Aorta (tissue), 5 donors: ENCODE data around the gene DRG2. TPM values are rescaled to one million over a fixed set of nuclear protein-coding genes. Genes with fewer than 3 reads are reported as not detected.

Experiments used
- ATAC-seq: fragments of 200-7000 bp; cut with Tn5 transposase; one replicate; pipeline ENCODE4 v1.9.1; 2022; ENCODE audit warnings: moderate library complexity; ENCODE audit not compliant: low FRiP score
- DNase-seq, 2 donors: peaks; one replicate each; pipeline ENCODE4 v3.0.0-alpha.2; 2020
- H3K27ac ChIP-seq, 2 donors: one replicate each; pipeline ENCODE4 v1.5.1; 2013; ENCODE audit warnings: low read length in 2 of 2, mild to moderate bottlenecking in 2 of 2, moderate library complexity in 2 of 2, control low read depth in 1 of 2, inconsistent platforms in 1 of 2, low read depth in 1 of 2
- H3K27me3 ChIP-seq, 2 donors: one replicate each; pipeline ENCODE4 v1.6.1; 2013; ENCODE audit warnings: control low read depth in 1 of 2, low read length in 1 of 2, mild to moderate bottlenecking in 1 of 2, moderate library complexity in 1 of 2; ENCODE audit not compliant: insufficient read depth in 2 of 2, control insufficient read depth in 1 of 2
- H3K36me3 ChIP-seq, 2 donors: one replicate each; pipeline ENCODE4 v1.6.1; 2013; ENCODE audit warnings: control low read depth in 1 of 2, low read length in 1 of 2, mild to moderate bottlenecking in 1 of 2; ENCODE audit not compliant: insufficient read depth in 2 of 2, control insufficient read depth in 1 of 2
- H3K4me1 ChIP-seq, 2 donors: one replicate each; pipeline ENCODE4 v1.6.1; 2013; ENCODE audit warnings: low read length in 2 of 2, control low read depth in 1 of 2, mild to moderate bottlenecking in 1 of 2, moderate library complexity in 1 of 2; ENCODE audit not compliant: insufficient read depth in 2 of 2, control insufficient read depth in 1 of 2
- H3K4me3 ChIP-seq, 2 donors: one replicate each; pipeline ENCODE4 v1.5.1; 2013; ENCODE audit warnings: low read length in 2 of 2, control low read depth in 1 of 2, mild to moderate bottlenecking in 1 of 2
- H3K9me3 ChIP-seq: one replicate; pipeline ENCODE4 v1.6.1; 2013; ENCODE audit warnings: mild to moderate bottlenecking, low read length; ENCODE audit not compliant: control insufficient read depth
- WGBS, 2 donors: extraction: QIAGEN DNeasy Blood & Tissue Kit; methylation state at CpG; one replicate each; pipeline ENCODE4 v1.1.7; 2013; 5-methylcytosine and 5-hydroxymethylcytosine counted together
- intact Hi-C, 2 donors: fragments of 100-400 bp; cut with DNase I; formaldehyde crosslinking; loops; one replicate each; pipeline versions ENCODE4 v1.14.2 to v1.15.0; 2022
- polyA plus RNA-seq, 2 donors: library from polyadenylated mRNA; stranded (reverse); fragments of 200-250 nt; gene quantifications; one replicate each; pipeline ENCODE4 v1.2.3, GENCODE V29; 2013
- total RNA-seq, 2 donors: library from RNA; stranded (reverse); fragmentation: NEBNext Ultra II Directional; extraction: Animal tissue kit (Norgen Biotek cat#: 25700); gene quantifications; one replicate each; pipeline ENCODE4 v1.2.1, GENCODE V29; 2021
- donor health status: healthy with polysubstance abuse.
- donor health status: Bipolar disorder and iron deficiency.
- donor health status: DM: no; HTN: no; CAD: no.
- donor health status: DM: no; HTN: no; CAD: no.
- donor health status: DM: yes; HTN: yes; CAD: no.

DRG2 gene
- total and polyA plus RNA-seq, 4 donors = 16.0 to 52.3 (median 31.2) TPM

- WGBS, 2 donors = 74 to 77% methylated on average over 15 of the region's 15 CpGs
- Histone ChIP-seq H3K4me1 (no peaks in the 10 kb centered on the region), H3K4me3 (no peak overlapping the region), H3K27me3 (no peaks in the 10 kb centered on the region), H3K9me3 (no peaks in the 10 kb centered on the region), H3K27ac (no peak overlapping the region), H3K36me3 (peaks cover 0 to 3% of the 10 kb centered on the region in 2 donors)
- peak in 1 of 2 donors; percentile 62 for DNase-seq
- intact Hi-C loops = no loop called here
- ATAC-seq = no peak
Observed at GRCh38 chr17:18093616-18094408, 6.1 kb downstream of the DRG2 start.

- no peak overlapping the region for H3K27ac ChIP-seq
- intact Hi-C loops = no loop called here
- peaks cover 0 to 4% of the 10 kb centered on the region in 2 donors for H3K36me3 ChIP-seq
- WGBS, 2 donors = 93 to 96% methylated on average over 10 of the region's 10 CpGs
- ATAC-seq (no peak), DNase-seq (no peak)
- no peaks in the 10 kb centered on the region for H3K9me3 ChIP-seq
- H3K4me3 ChIP-seq = no peak overlapping the region
- H3K4me1 ChIP-seq = no peaks in the 10 kb centered on the region
- no peaks in the 10 kb centered on the region for H3K27me3 ChIP-seq
Observed at GRCh38 chr17:18094409-18094807, 6.7 kb downstream of the DRG2 start.

- Histone ChIP-seq H3K4me1 (no peaks in the 10 kb centered on the region), H3K9me3 (no peaks in the 10 kb centered on the region), H3K27me3 (no peaks in the 10 kb centered on the region), H3K4me3 (no peak overlapping the region), H3K36me3 (peaks cover 0 to 9% of the 10 kb centered on the region in 2 donors), H3K27ac (no peak overlapping the region)
- ATAC-seq (no peak), DNase-seq (no peak)
- WGBS, 2 donors = 89% methylated on average over 14 of the region's 14 CpGs
- intact Hi-C loops = loop anchor here in 1 of 2 donors (5.0 kb wide), 1 partner anchor 312 kb away; no protein-coding TSS in a partner anchor
Observed at GRCh38 chr17:18099516-18099915, 11.8 kb downstream of the DRG2 start.

GRCh38 chr17:18100616-18101015 is 12.9 kb downstream of the DRG2 start:
- intact Hi-C loops = no loop called here
- no peak for ATAC-seq
- DNase-seq = no peak
- 77 to 78% methylated on average over 10 of the region's 10 CpGs for WGBS, 2 donors
- Histone ChIP-seq H3K27me3 (no peaks in the 10 kb centered on the region), H3K9me3 (no peaks in the 10 kb centered on the region), H3K27ac (no peak overlapping the region), H3K4me3 (no peak overlapping the region), H3K36me3 (peaks cover 0 to 9% of the 10 kb centered on the region in 2 donors), H3K4me1 (no peaks in the 10 kb centered on the region)

GRCh38 chr17:18101828-18102227 is 14.1 kb downstream of the DRG2 start:
- no peak overlapping the region for H3K4me3 ChIP-seq
- no peaks in the 10 kb centered on the region for H3K9me3 ChIP-seq
- ATAC-seq = no peak
- no peak overlapping the region for H3K27ac ChIP-seq
- 83 to 86% methylated on average over 9 of the region's 9 CpGs for WGBS, 2 donors
- intact Hi-C loops = no loop called here
- peak in 1 of 2 donors; percentile 38 for DNase-seq
- H3K27me3 ChIP-seq = no peaks in the 10 kb centered on the region
- peaks cover 0 to 9% of the 10 kb centered on the region in 2 donors for H3K36me3 ChIP-seq
- H3K4me1 ChIP-seq = no peaks in the 10 kb centered on the region

- Histone ChIP-seq H3K36me3 (peaks cover 0 to 6% of the 10 kb centered on the region in 2 donors), H3K4me3 (no peak overlapping the region), H3K9me3 (no peaks in the 10 kb centered on the region), H3K4me1 (no peaks in the 10 kb centered on the region), H3K27me3 (no peaks in the 10 kb centered on the region), H3K27ac (no peak overlapping the region)
- intact Hi-C loops = no loop called here
- no peak for DNase-seq
- ATAC-seq = no peak
- WGBS, 2 donors = 76 to 81% methylated on average over 3 of the region's 3 CpGs
Observed at GRCh38 chr17:18102640-18103039, 14.9 kb downstream of the DRG2 start.

GRCh38 chr17:18105027-18105426 is 17.3 kb downstream of the DRG2 start:
- H3K27ac ChIP-seq = no peak overlapping the region
- H3K36me3 ChIP-seq = peaks cover 0 to 4% of the 10 kb centered on the region in 2 donors
- no peak for DNase-seq
- 89 to 92% methylated on average over 3 of the region's 3 CpGs for WGBS, 2 donors
- ATAC-seq = no peak
- no peaks in the 10 kb centered on the region for H3K27me3 ChIP-seq
- no peaks in the 10 kb centered on the region for H3K4me1 ChIP-seq
- no peak overlapping the region for H3K4me3 ChIP-seq
- H3K9me3 ChIP-seq = no peaks in the 10 kb centered on the region
- intact Hi-C loops = no loop called here

- Histone ChIP-seq H3K4me1 (no peaks in the 10 kb centered on the region), H3K9me3 (no peaks in the 10 kb centered on the region), H3K27me3 (no peaks in the 10 kb centered on the region), H3K27ac (no peak overlapping the region), H3K4me3 (no peak overlapping the region), H3K36me3 (no peaks in the 10 kb centered on the region)
- no peak for DNase-seq
- no peak for ATAC-seq
- intact Hi-C loops = no loop called here
- WGBS, 2 donors = 84 to 95% methylated on average over 6 of the region's 6 CpGs
Observed at GRCh38 chr17:18105595-18105994, 17.8 kb downstream of the DRG2 start.

GRCh38 chr17:18106211-18106610 is 18.5 kb downstream of the DRG2 start:
- Histone ChIP-seq H3K4me3 (no peak overlapping the region), H3K36me3 (no peaks in the 10 kb centered on the region), H3K27me3 (no peaks in the 10 kb centered on the region), H3K4me1 (no peaks in the 10 kb centered on the region), H3K9me3 (no peaks in the 10 kb centered on the region), H3K27ac (no peak overlapping the region)
- ATAC-seq (no peak), DNase-seq (no peak)
- intact Hi-C loops = no loop called here
- WGBS, 2 donors = 91% methylated on average over 9 of the region's 9 CpGs
